ENCODE measurements around the gene NFATC4.

- TF ChIP-seq, protein P1, sequence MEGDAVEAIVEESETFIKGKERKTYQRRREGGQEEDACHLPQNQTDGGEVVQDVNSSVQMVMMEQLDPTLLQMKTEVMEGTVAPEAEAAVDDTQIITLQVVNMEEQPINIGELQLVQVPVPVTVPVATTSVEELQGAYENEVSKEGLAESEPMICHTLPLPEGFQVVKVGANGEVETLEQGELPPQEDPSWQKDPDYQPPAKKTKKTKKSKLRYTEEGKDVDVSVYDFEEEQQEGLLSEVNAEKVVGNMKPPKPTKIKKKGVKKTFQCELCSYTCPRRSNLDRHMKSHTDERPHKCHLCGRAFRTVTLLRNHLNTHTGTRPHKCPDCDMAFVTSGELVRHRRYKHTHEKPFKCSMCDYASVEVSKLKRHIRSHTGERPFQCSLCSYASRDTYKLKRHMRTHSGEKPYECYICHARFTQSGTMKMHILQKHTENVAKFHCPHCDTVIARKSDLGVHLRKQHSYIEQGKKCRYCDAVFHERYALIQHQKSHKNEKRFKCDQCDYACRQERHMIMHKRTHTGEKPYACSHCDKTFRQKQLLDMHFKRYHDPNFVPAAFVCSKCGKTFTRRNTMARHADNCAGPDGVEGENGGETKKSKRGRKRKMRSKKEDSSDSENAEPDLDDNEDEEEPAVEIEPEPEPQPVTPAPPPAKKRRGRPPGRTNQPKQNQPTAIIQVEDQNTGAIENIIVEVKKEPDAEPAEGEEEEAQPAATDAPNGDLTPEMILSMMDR (conservative IDR thresholded peaks at IDR 0.05; ENCODE audit: low read depth in 2 of 2): no peak
- TF ChIP-seq EZH2 (IDR thresholded peaks at IDR 0.05; ENCODE audit: low read depth, unreplicated experiment) (no peak), REST (IDR thresholded peaks at IDR 0.05; ENCODE audit: unreplicated experiment) (no peak), POLR2AphosphoS5 (IDR thresholded peaks at IDR 0.05; ENCODE audit: low read depth) (no peak), EZH2phosphoT487 (IDR thresholded peaks at IDR 0.05; ENCODE audit: unreplicated experiment) (no peak)
Measured at GRCh38 chr14:24363401-24363800, 4.6 kb upstream of the NFATC4 start.

Data from GM23338 (cell line).